Measurements from ENCODE around the gene GRAMD1B. TPM values are rescaled to one million over a fixed set of nuclear protein-coding genes. Genes with fewer than 3 reads are reported as not detected.

Gene GRAMD1B
- total RNA-seq, 2 donors from 2014 or later = 0.66 to 3.4 TPM

DNA sequence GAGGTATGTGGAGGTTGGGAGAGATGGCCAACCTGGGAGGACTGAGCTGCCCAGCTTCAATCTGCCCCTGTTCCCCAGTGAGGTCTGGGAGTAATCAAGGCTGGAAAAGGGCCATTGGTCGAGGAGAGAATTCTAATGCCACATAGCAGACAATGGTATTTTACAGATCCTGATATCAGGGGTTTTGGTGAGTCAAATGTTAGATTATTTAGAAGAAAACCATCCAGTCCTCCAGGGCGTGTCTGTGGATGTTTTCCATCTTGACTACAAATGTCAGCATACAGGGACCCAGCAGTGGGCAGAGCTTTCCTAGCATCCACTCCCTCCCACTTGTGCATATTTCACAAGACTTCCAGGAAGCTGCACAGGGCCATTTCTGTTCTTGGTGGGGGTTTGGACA is 116.4 kb downstream of the GRAMD1B start:
- TF ChIP-seq, protein P1, sequence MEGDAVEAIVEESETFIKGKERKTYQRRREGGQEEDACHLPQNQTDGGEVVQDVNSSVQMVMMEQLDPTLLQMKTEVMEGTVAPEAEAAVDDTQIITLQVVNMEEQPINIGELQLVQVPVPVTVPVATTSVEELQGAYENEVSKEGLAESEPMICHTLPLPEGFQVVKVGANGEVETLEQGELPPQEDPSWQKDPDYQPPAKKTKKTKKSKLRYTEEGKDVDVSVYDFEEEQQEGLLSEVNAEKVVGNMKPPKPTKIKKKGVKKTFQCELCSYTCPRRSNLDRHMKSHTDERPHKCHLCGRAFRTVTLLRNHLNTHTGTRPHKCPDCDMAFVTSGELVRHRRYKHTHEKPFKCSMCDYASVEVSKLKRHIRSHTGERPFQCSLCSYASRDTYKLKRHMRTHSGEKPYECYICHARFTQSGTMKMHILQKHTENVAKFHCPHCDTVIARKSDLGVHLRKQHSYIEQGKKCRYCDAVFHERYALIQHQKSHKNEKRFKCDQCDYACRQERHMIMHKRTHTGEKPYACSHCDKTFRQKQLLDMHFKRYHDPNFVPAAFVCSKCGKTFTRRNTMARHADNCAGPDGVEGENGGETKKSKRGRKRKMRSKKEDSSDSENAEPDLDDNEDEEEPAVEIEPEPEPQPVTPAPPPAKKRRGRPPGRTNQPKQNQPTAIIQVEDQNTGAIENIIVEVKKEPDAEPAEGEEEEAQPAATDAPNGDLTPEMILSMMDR (IDR thresholded peaks at IDR 0.05) = no peak
- TF ChIP-seq POLR2A (IDR thresholded peaks at IDR 0.05) = no peak
- intact Hi-C loops (cut with DNase I) = no loop called here
- DNase-seq (no peak), ATAC-seq (no peak)
- Histone ChIP-seq H3K36me3 (replicated peaks in 1 of 2; ENCODE audit: insufficient read depth in 1 of 2, low read depth in 2 of 2) (no peaks in the 10 kb centered on the region), H3K9me3 (no peaks in the 10 kb centered on the region), H3K4me1 (no peaks in the 10 kb centered on the region), H3K27ac (no peak overlapping the region), H3K4me3 (no peak overlapping the region), H3K27me3 (no peaks in the 10 kb centered on the region)
- 76% methylated on average over 2 of the region's 2 CpGs for WGBS, 2 donors

DNA sequence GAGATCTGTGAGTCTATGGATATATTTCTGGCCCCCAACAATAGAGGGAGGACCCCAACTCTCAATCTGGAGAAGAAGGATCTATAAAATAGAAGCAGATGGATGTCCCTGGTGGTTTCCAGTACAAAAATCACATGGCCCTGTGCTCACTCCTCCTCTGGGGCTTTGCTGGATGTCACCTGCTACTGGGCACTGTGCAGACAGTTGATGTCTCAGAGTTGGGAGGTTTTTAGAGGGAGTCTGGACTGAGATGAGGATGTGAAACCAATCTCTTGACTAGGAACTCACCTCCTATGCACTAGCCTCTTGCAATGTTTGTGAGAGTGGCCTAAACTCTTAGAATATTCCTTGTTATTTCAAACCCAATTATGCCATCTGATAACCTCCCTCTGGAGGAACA is 117.1 kb downstream of the GRAMD1B start:
- no peaks in the 10 kb centered on the region for H3K4me1 ChIP-seq
- H3K9me3 ChIP-seq = no peaks in the 10 kb centered on the region
- no peak overlapping the region for H3K4me3 ChIP-seq
- no peak for TF ChIP-seq POLR2A (IDR thresholded peaks at IDR 0.05)
- TF ChIP-seq, protein P1 (IDR thresholded peaks at IDR 0.05) = no peak
- H3K27me3 ChIP-seq = no peaks in the 10 kb centered on the region
- no peaks in the 10 kb centered on the region for H3K36me3 ChIP-seq (replicated peaks in 1 of 2; ENCODE audit: insufficient read depth in 1 of 2, low read depth in 2 of 2)
- ATAC-seq = no peak
- no peak overlapping the region for H3K27ac ChIP-seq
- DNase-seq = no peak
- intact Hi-C loops (cut with DNase I) = no loop called here

DNA sequence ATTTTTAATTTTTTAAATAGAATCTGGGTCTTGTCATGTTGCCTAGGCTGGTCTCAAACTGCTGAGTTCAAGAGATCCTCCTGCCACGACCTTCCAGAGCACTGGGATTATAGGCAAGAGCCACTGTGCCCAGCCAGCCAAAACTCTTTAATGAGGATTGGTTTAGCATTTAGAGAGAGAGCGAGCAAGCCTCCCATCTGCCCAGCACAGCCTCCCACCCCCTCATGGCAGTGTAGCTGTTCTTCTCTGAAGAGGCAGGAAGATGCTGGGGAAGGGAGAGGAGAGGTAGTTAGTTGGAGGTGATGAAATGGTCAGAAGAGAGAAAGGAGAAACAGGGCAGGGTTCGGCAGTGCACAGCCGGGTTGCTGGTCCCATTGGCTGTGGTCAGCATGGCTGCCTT is 118.7 kb downstream of the GRAMD1B start:
- DNase-seq (no peak), ATAC-seq (no peak)
- H3K4me3 ChIP-seq = no peak overlapping the region
- H3K27me3 ChIP-seq = no peaks in the 10 kb centered on the region
- intact Hi-C loops (cut with DNase I) = no loop called here
- H3K27ac ChIP-seq = no peak overlapping the region
- no peak for TF ChIP-seq POLR2A (IDR thresholded peaks at IDR 0.05)
- TF ChIP-seq, protein P1 (IDR thresholded peaks at IDR 0.05) = no peak
- H3K4me1 ChIP-seq = no peaks in the 10 kb centered on the region
- H3K36me3 ChIP-seq (replicated peaks in 1 of 2; ENCODE audit: insufficient read depth in 1 of 2, low read depth in 2 of 2) = no peaks in the 10 kb centered on the region
- 74 to 83% methylated on average over 4 of the region's 4 CpGs for WGBS, 2 donors
- H3K9me3 ChIP-seq = no peaks in the 10 kb centered on the region

DNA sequence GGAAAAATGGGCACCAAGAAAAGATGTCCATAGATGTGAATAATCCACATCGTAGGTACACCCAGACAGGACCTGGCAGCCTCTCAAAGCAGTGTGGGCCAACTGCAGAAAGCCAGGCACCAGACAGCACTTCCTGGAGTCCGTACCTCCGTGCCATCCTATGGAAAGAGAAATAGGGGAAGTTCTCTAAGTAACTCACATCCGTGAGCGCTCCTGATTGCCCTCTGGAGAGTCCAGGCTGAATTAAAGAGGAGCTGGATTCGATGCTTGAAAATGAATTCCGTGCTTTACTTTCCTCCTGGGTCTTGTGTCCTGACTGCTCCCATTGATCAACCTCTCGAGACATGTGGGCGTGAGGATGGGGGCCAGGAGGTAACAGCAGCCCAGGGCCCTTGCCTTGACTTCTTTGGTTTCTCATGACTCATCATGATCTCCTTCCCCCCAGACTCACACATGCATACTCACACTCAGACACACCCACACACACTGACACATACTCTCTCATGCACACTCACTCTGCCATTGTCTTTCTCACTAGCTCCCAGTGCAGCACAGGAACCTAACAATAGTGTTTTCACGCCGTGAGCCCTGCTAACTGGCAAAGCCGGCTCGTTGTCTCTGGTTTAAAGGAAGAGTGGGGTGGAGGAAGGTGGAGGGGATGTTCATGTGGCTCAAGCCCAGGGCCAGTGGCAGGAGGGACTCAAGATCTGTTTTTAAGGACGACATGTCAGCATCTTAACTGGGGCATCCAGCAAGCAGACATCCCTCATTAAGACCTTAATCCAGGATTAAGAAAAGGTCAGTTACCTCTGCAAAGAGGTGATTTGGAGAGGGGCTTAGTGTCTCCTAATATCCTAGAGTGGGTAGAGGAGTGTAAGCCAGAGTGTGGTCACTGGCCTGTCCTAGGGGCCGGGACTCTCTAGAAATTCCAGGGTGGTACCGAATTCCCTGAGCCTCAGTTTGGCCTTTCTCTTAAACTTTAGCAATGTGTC is 120.2 kb downstream of the GRAMD1B start:
- intact Hi-C loops (cut with DNase I) = no loop called here
- ATAC-seq = no peak

More for the DNA sequence above, 120.2 kb downstream of the GRAMD1B start:
- Histone ChIP-seq H3K9me3 (no peaks in the 10 kb centered on the region), H3K36me3 (replicated peaks in 1 of 2; ENCODE audit: insufficient read depth in 1 of 2, low read depth in 2 of 2) (no peaks in the 10 kb centered on the region), H3K27ac (no peak overlapping the region), H3K4me1 (no peaks in the 10 kb centered on the region), H3K4me3 (no peak overlapping the region), H3K27me3 (no peaks in the 10 kb centered on the region)
- WGBS, 2 donors = 66 to 69% methylated on average over 15 to 16 of the region's 16 CpGs
- DNase-seq = no peak
- TF ChIP-seq, protein P1 (IDR thresholded peaks at IDR 0.05) = no peak
- no peak for TF ChIP-seq POLR2A (IDR thresholded peaks at IDR 0.05)
